BJ (cell line): ENCODE results near the gene SLC25A27. TPM values are rescaled to one million over a fixed set of nuclear protein-coding genes. Genes with fewer than 3 reads are reported as not detected.
"Not testable (repeated sequence)": the region's sequence is repeated elsewhere in the genome, so short reads cannot be mapped to it uniquely, and the experiment has no call there.

Experiments used
- CTCF ChIA-PET: fragments of 350-600 bp; formaldehyde crosslinking; extraction: SDS; loops from one replicate; lab custom pipeline; 2021; ENCODE audit warnings: antibody characterized with exemption, inconsistent platforms; lab: Yijun Ruan, JAX
- POLR2A ChIA-PET: fragments of 300-600 bp; sonication (Branson Sonifier 250); formaldehyde crosslinking; extraction: SDS; loops from one replicate; lab custom pipeline; 2021; ENCODE audit warnings: antibody characterized with exemption; lab: Charles Lee
- DNase-seq: peaks from one replicate; pipeline ENCODE4 v3.0.0-alpha.2; 2011; ENCODE audit warnings: low read depth
- H3K27me3 ChIP-seq: 2 replicates; pipeline ENCODE4 v1.6.0; 2011; ENCODE audit warnings: low read length; ENCODE audit not compliant: control insufficient read depth, insufficient read depth
- H3K36me3 ChIP-seq: 2 replicates; pipeline ENCODE4 v1.5.1; 2011; ENCODE audit warnings: low read length; ENCODE audit not compliant: control insufficient read depth, insufficient read depth
- H3K4me3 ChIP-seq: 2 replicates; pipeline ENCODE4 v1.5.1; 2011; ENCODE audit warnings: low read depth, mild to moderate bottlenecking, control low read depth, low read length
- CTCF ChIP-seq: IDR thresholded peaks from 2 replicates; pipeline ENCODE4 v1.5.1; 2011; ENCODE audit warnings: low read depth, mild to moderate bottlenecking, control low read depth, inconsistent platforms, low read length, moderate library complexity; ENCODE audit not compliant: insufficient read depth
- polyA plus RNA-seq: library from polyadenylated mRNA; depleted of rRNA; stranded (reverse); fragments of >200 nt; gene quantifications from 2 replicates; pipeline ENCODE4 v1.2.3, GENCODE V29; 2011

The SLC25A27 gene
- polyA plus RNA-seq, 1 experiment = 1.6 TPM

DNA sequence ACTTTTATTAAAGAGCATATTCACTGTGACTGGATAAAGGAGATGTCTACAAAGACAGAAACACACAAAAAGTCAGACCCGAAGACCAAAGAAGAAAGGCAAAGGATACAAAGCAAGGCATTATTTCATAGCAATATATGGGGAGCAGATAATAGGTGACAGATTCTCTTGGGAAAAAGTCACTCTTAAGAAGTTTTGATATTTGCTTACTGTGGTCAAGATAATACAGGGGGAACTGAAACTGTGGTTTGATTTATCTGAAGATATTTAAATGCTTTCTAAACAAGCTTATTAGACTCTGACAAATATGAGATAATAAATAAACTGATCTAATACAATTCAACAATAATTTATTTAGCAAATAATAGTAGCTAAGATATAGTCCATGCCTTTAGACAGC, 14.8 kb upstream of the SLC25A27 start:
- H3K36me3 ChIP-seq = no peaks in the 10 kb centered on the region
- TF ChIP-seq CTCF = no peak
- no peak overlapping the region for H3K4me3 ChIP-seq
- ChIA-PET CTCF (no interaction called here), POLR2A (no interaction called here)
- no peak for DNase-seq
- no peaks in the 10 kb centered on the region for H3K27me3 ChIP-seq

DNA sequence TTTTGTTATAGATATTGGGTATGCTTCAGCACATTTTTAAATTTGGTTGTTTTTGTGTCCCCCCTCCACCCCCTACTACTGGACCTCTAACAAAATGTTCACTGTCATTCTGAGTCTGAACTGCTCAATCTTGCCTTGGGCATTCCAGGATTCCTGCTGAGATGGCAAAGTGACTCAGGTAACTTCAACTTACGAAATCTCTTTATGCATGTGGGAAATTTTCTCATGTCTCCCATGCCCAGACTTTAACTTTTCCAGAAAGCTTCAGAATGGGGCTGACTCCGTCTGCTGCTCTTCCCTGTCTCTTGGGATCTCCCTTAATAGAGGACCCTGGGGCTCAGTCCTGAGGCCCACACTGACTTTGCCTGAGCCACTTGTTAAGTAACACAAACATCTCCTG, 14.1 kb upstream of the SLC25A27 start:
- ChIA-PET POLR2A (no interaction called here), CTCF (no interaction called here)
- Histone ChIP-seq H3K27me3 (no peaks in the 10 kb centered on the region), H3K4me3 (no peak overlapping the region), H3K36me3 (no peaks in the 10 kb centered on the region)
- no peak for DNase-seq
- no peak for TF ChIP-seq CTCF

- no peak overlapping the region for H3K4me3 ChIP-seq
- no peaks in the 10 kb centered on the region for H3K27me3 ChIP-seq
- POLR2A ChIA-PET = no interaction called here
- CTCF ChIA-PET = no interaction called here
- H3K36me3 ChIP-seq = no peaks in the 10 kb centered on the region
- no peak for DNase-seq
- no peak for TF ChIP-seq CTCF
Measured at GRCh38 chr6:46642928-46643751, 9.6 kb upstream of the SLC25A27 start.

DNA sequence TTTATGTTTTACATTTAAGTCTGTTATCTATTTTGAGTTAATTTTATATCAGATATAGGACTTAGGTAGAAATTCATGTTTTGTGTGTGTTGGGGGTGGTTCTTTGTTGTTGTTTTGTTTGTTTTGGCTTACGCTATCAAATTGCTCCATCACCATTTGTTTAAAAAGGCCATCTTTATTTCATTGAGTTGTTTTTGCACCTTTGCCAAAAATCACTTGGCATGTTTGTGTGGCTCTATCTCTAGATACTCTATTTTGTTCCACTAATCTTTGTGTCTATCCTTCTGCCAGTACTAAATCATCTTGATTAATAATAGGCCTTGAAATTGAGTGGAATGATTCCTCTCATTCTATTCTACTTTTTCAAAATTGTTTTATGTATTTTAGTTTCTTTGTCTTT, 7.5 kb upstream of the SLC25A27 start:
- H3K27me3 ChIP-seq = no peaks in the 10 kb centered on the region
- H3K36me3 ChIP-seq = no peaks in the 10 kb centered on the region
- DNase-seq = no peak
- no peak overlapping the region for H3K4me3 ChIP-seq
- TF ChIP-seq CTCF = no peak
- POLR2A ChIA-PET = no interaction called here
- CTCF ChIA-PET = no interaction called here

- DNase-seq, POLR2A ChIA-PET, CTCF ChIA-PET, H3K27me3 ChIP-seq, H3K4me3 ChIP-seq, H3K36me3 ChIP-seq: not testable (repeated sequence)
Measured at GRCh38 chr6:46648108-46648507, 4.7 kb upstream of the SLC25A27 start.
